ENCODE results near the gene TAT. TPM values are rescaled to one million over a fixed set of nuclear protein-coding genes. Genes with fewer than 3 reads are reported as not detected.

The TAT gene
- total RNA-seq, 1 experiment from 2014 or later = 0.68 TPM

GRCh38 chr16:71547168-71547567 is 29.7 kb downstream of the TAT start (continued):
- TF ChIP-seq STAT6 (CRISPR knock-in tag; conservative IDR thresholded peaks at IDR 0.05; ENCODE audit: low read depth) = no peak
- no peak for TF ChIP-seq ZNF512 (CRISPR knock-in tag; IDR thresholded peaks at IDR 0.05; ENCODE audit: borderline replicate concordance)
- no peak for TF ChIP-seq CTCF (IDR thresholded peaks at IDR 0.05)
- TF ChIP-seq ZNF281 (CRISPR knock-in tag; IDR thresholded peaks at IDR 0.05) = no peak
- no peak for TF ChIP-seq ATF2 (CRISPR knock-in tag; IDR thresholded peaks at IDR 0.05; ENCODE audit: borderline replicate concordance, low read depth)
- no peak for TF ChIP-seq ZNF232 (CRISPR knock-in tag; IDR thresholded peaks at IDR 0.05)

- no peak for TF ChIP-seq MAX (CRISPR knock-in tag; IDR thresholded peaks at IDR 0.05)
- TF ChIP-seq CTCF (IDR thresholded peaks at IDR 0.05) = peak; percentile 70
- Mint-ChIP-seq H3K27me3 (ENCODE audit: low read depth) (no peaks in the 10 kb centered on the region), H3K4me3 (no peak overlapping the region), H3K4me1 (peaks cover 4% of the 10 kb centered on the region; the same call in 1 of the 2 replicates), H3K9me3 (no peaks in the 10 kb centered on the region), H3K36me3 (no peaks in the 10 kb centered on the region), H3K27ac (no peak overlapping the region)
- ATAC-seq = peak; percentile 97
- POLR2A ChIA-PET = no interaction called here
- DNase-seq (ENCODE audit: low spot score) = peak; percentile 87
- CTCF ChIA-PET = interaction anchor here (0.6 to 3.7 kb wide), 21 partner anchors 8 to 175 kb away, joined by 3 to 35 read pairs (median 4); partner anchors contain the start of genes CHST4 and ZNF23
These were observed 34.5 kb downstream of the TAT start for GRCh38 chr16:71542377-71542776.

GRCh38 chr16:71537643-71538042 is 39.2 kb downstream of the TAT start:
- peaks cover 4% of the 10 kb centered on the region; the same call in 1 of the 2 replicates for H3K4me1 Mint-ChIP-seq
- ATAC-seq = peak; percentile 87
- ChIA-PET POLR2A (no interaction called here), CTCF (interaction anchor here (0.9 to 3.6 kb wide), 5 partner anchors 38 to 115 kb away, joined by 3 to 17 read pairs (median 4); partner anchors contain the start of gene TAT)
- TF ChIP-seq JAZF1 (CRISPR knock-in tag; IDR thresholded peaks at IDR 0.05) (no peak), GABPB1 (CRISPR knock-in tag; IDR thresholded peaks at IDR 0.05) (peak; percentile 34; the same call in 1 of the 2 replicates), NFYB (CRISPR knock-in tag; conservative IDR thresholded peaks at IDR 0.05; ENCODE audit: low read depth) (no peak), PREB (CRISPR knock-in tag; IDR thresholded peaks at IDR 0.05; ENCODE audit: borderline replicate concordance) (no peak), CTCF (IDR thresholded peaks at IDR 0.05) (peak; percentile 51; the same call in 1 of the 2 replicates), ATF3 (CRISPR knock-in tag; conservative IDR thresholded peaks at IDR 0.05) (no peak)
- DNase-seq (ENCODE audit: low spot score) = peak; percentile 66
- no peak overlapping the region for H3K4me3 Mint-ChIP-seq
- no peaks in the 10 kb centered on the region for H3K27me3 Mint-ChIP-seq (ENCODE audit: low read depth)
- no peaks in the 10 kb centered on the region for H3K9me3 Mint-ChIP-seq
- H3K27ac Mint-ChIP-seq = no peak overlapping the region
- H3K36me3 Mint-ChIP-seq = no peaks in the 10 kb centered on the region
